Cardiac muscle cell (in vitro differentiated cells and primary cell): ENCODE measurements around the gene PLSCR2. TPM values are rescaled to one million over a fixed set of nuclear protein-coding genes. Genes with fewer than 3 reads are reported as not detected.
"Not testable (repeated sequence)": the region's sequence is repeated elsewhere in the genome, so short reads cannot be mapped to it uniquely, and the experiment has no call there.

ENCODE experiments used
- DNase-seq, 2 donors: peaks; one replicate each; pipeline versions ENCODE4 v3.0.0 to v3.0.0-alpha.2; 2010 to 2017; ENCODE audit warnings: low read depth in 1 of 2, low spot score in 1 of 2
- H3K27ac ChIP-seq: fragments of 200-600 bp; sonication (generic); 2 replicates; pipeline ENCODE4 v1.5.1; 2016
- H3K27me3 ChIP-seq: fragments of 200-600 bp; sonication (generic); 2 replicates; pipeline ENCODE4 v1.6.0; 2016; ENCODE audit warnings: control low read depth
- H3K36me3 ChIP-seq: fragments of 200-600 bp; sonication (generic); 2 replicates; pipeline ENCODE4 v1.5.1; 2016; ENCODE audit warnings: control low read depth
- H3K4me1 ChIP-seq: fragments of 200-600 bp; sonication (generic); 2 replicates; pipeline ENCODE4 v1.8.1; 2017; ENCODE audit warnings: low read depth, mild to moderate bottlenecking, mixed run types
- H3K4me3 ChIP-seq: fragments of 200-600 bp; sonication (generic); 2 replicates; pipeline ENCODE4 v1.5.1; 2016; ENCODE audit warnings: mild to moderate bottlenecking
- H3K9me3 ChIP-seq: fragments of 200-600 bp; sonication (generic); 2 replicates; pipeline ENCODE4 v1.5.1; 2017; ENCODE audit warnings: low read depth, mild to moderate bottlenecking, control low read depth
- polyA plus RNA-seq: library from polyadenylated mRNA; unstranded; fragments of >200 nt; fragmentation: Nextera tagmentation; extraction: Ambion mirVana; gene quantifications from 2 replicates; pipeline ENCODE4 v1.2.1, GENCODE V29; 2016
- total RNA-seq: library from RNA; depleted of rRNA; stranded (reverse); fragments of >200 nt; gene quantifications from 2 replicates; pipeline ENCODE4 v1.2.3, GENCODE V29; 2016
- TF ChIP-seq, protein P1 (sequence below): IDR thresholded peaks from 2 replicates; pipeline ENCODE4 v1.5.1; 2012; ENCODE audit warnings: low read depth, mild to moderate bottlenecking, low read length

The PLSCR2 gene
- total and polyA plus RNA-seq, 2 experiments from 2014 or later = not detected

DNA sequence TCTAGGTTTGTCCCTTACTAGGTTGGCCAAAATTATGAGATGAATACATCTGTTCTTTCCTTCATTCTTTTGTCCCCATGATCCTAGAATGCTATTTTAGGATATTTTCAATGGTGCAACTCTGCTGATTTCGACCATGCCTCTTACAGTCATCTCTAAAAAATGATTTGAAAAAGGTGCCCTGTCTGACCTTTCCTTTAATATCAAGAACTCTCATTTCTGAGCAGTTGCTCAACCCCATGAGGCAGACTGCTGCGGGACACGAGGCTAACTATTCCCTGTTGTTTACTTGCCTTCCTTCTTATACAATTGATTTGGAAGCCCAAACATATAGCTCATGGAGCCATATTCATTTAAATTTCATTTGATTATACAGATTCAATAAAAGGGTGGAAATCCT lies 14.6 kb downstream of the PLSCR2 start:
- TF ChIP-seq, protein P1, sequence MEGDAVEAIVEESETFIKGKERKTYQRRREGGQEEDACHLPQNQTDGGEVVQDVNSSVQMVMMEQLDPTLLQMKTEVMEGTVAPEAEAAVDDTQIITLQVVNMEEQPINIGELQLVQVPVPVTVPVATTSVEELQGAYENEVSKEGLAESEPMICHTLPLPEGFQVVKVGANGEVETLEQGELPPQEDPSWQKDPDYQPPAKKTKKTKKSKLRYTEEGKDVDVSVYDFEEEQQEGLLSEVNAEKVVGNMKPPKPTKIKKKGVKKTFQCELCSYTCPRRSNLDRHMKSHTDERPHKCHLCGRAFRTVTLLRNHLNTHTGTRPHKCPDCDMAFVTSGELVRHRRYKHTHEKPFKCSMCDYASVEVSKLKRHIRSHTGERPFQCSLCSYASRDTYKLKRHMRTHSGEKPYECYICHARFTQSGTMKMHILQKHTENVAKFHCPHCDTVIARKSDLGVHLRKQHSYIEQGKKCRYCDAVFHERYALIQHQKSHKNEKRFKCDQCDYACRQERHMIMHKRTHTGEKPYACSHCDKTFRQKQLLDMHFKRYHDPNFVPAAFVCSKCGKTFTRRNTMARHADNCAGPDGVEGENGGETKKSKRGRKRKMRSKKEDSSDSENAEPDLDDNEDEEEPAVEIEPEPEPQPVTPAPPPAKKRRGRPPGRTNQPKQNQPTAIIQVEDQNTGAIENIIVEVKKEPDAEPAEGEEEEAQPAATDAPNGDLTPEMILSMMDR = no peak
- H3K4me1 ChIP-seq = no peaks in the 10 kb centered on the region
- no peak for DNase-seq

DNA sequence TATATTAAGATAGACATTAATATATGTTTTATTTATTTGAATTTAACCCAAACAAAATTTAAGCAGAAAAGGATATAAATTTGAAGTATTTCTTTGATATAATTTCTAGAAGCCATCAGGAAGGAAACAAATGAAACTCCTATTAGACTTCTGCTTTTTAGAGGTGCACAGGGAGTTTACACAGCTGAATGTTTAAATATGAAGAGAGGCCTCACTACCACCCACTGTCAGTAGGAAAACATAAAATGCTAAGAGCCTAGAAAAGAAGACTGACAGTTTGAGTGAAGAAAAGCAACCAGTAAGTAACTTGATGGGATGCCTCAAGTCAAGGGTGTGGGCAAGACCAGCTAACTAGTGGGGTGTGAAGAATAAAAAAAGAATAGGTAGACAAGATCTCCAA lies 19.7 kb downstream of the PLSCR2 start:
- TF ChIP-seq, protein P1 = no peak
- no peaks in the 10 kb centered on the region for H3K36me3 ChIP-seq
- no peaks in the 10 kb centered on the region for H3K4me1 ChIP-seq
- H3K27ac ChIP-seq = no peak overlapping the region
- DNase-seq = no peak
- H3K27me3 ChIP-seq = no peaks in the 10 kb centered on the region
- H3K4me3 ChIP-seq = no peak overlapping the region
- no peaks in the 10 kb centered on the region for H3K9me3 ChIP-seq

More for the DNA sequence above, 14.6 kb downstream of the PLSCR2 start:
- H3K27ac ChIP-seq = no peak overlapping the region
- H3K9me3 ChIP-seq = no peaks in the 10 kb centered on the region
- no peaks in the 10 kb centered on the region for H3K27me3 ChIP-seq
- no peak overlapping the region for H3K4me3 ChIP-seq
- H3K36me3 ChIP-seq = no peaks in the 10 kb centered on the region

DNA sequence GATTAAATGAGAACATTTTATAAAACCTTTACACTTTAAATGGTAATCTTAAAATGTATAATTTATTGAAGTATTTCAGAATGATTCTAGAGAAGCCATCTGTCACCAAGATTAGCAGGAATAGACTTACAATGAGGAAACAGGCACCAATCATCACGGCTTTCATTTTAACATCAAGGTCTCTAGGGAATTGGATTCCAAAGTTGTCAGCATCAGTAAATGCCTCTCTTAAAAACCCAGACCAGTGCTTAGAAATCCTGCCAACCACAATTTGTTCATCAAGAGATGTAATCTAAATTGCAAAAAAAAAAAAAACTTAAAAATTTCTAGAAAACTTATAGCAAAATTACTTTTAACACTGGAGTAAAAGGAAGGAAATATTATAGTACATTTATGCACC lies 20.3 kb downstream of the PLSCR2 start:
- no peak for DNase-seq
- H3K4me3 ChIP-seq = no peak overlapping the region
- no peaks in the 10 kb centered on the region for H3K4me1 ChIP-seq
- H3K36me3 ChIP-seq = no peaks in the 10 kb centered on the region
- TF ChIP-seq, protein P1 = no peak
- H3K9me3 ChIP-seq = no peaks in the 10 kb centered on the region
- no peaks in the 10 kb centered on the region for H3K27me3 ChIP-seq
- no peak overlapping the region for H3K27ac ChIP-seq

DNA sequence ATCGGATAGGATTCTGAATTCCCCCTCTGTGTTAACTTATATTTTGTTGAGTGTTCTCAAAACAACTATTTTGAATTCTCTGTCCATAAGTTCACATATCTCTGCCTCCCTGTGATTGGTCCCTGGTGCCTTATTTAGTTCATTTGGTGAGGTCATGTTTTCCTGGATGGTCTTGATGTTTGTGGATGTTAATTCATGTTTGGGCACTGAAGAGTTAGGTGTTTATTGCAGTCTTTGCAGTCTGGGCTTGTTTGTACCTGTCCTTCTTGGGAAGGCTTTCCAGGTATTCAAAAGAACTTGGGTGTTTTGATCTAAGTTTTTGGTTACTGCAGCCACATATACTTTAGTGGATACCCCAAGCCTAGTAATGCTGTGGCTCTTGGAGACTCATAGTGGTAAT lies 23.3 kb downstream of the PLSCR2 start:
- H3K4me3 ChIP-seq = no peak overlapping the region
- TF ChIP-seq, protein P1 = no peak
- H3K27ac ChIP-seq = no peak overlapping the region

DNA sequence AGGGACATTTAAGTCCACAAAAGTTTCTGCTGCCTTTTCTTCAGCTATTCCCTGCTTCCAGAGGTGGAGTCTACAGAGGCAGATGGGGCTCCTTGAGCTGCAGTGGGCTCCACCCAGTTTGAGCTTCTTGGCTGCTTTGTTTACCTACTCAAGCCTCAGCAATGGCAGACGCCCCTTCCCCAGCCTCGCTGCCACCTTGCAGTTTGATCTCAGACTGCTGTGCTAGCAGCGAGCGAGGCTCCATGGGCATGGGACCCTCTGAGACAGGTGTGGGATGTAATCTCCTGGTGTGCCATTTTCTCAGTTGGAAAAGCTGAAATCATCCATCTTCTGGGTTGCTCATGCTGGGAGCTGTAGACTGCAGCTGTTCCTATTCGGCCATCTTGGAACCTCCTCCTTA lies 29.1 kb downstream of the PLSCR2 start:
- H3K27me3 ChIP-seq, H3K36me3 ChIP-seq, H3K27ac ChIP-seq, DNase-seq, H3K9me3 ChIP-seq, H3K4me3 ChIP-seq, H3K4me1 ChIP-seq: not testable (repeated sequence)

More for the DNA sequence above, 23.3 kb downstream of the PLSCR2 start:
- H3K9me3 ChIP-seq = no peaks in the 10 kb centered on the region
- no peaks in the 10 kb centered on the region for H3K36me3 ChIP-seq
- H3K27me3 ChIP-seq = no peaks in the 10 kb centered on the region
- H3K4me1 ChIP-seq = no peaks in the 10 kb centered on the region
- no peak for DNase-seq

DNA sequence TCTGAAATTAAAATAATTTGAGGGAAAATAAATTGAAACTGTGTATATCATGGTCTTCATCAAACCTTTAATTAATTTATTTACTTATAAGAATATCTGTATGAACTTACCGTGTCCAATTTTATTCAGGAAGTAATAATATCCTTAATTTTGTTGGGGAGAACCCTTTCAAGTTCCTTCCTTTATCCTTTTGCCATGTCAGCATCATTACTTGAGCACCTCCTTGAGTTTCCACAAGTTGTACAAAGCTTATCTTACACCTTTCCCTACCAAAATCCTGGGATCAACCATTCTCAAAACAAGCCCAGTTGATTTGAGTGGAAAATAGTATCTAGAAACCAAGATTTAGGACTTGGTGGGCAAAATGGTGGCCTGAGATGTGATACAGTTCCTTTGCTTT lies 37.3 kb downstream of the PLSCR2 start:
- no peak overlapping the region for H3K4me3 ChIP-seq
- TF ChIP-seq, protein P1 = no peak
- no peaks in the 10 kb centered on the region for H3K4me1 ChIP-seq
- H3K27ac ChIP-seq = no peak overlapping the region
- no peak for DNase-seq
- H3K36me3 ChIP-seq = no peaks in the 10 kb centered on the region
- no peaks in the 10 kb centered on the region for H3K27me3 ChIP-seq
- no peaks in the 10 kb centered on the region for H3K9me3 ChIP-seq
